HEK293 (cell line): ENCODE results near the gene CD274.

Experiments used
- CTCF ChIA-PET: fragments of 350-600 bp; formaldehyde crosslinking; extraction: SDS; loops from one replicate; lab custom pipeline; 2021; ENCODE audit warnings: antibody characterized with exemption; lab: Yijun Ruan, JAX
- POLR2A ChIA-PET: fragments of 300-600 bp; formaldehyde crosslinking; extraction: SDS; loops from one replicate; lab custom pipeline; 2020; ENCODE audit warnings: antibody characterized with exemption, inconsistent platforms; lab: Yijun Ruan, JAX
- H3K27ac ChIP-seq: fragments of 200-500 bp; sonication (Bioruptor generic); 2 replicates; pipeline ENCODE4 v1.5.1; 2014; ENCODE audit warnings: low read depth, low read length, control low read depth, inconsistent platforms; ENCODE audit errors: extremely low read depth
- H3K36me3 ChIP-seq, 2 experiments: fragments of 200-500 bp in 1 of 2; sonication (Bioruptor generic) in 1 of 2; 1 replicate in 1 of 2; 2 replicates in 1 of 2; pipeline ENCODE4 v1.5.1; 2014 to 2017; ENCODE audit warnings: inconsistent platforms in 2 of 2, low read length in 2 of 2; ENCODE audit not compliant: control insufficient read depth in 2 of 2, insufficient read depth in 1 of 2
- H3K4me1 ChIP-seq: fragments of 200-500 bp; sonication (Bioruptor generic); 2 replicates; pipeline ENCODE4 v1.5.1; 2014; ENCODE audit warnings: mild to moderate bottlenecking, low read length, inconsistent platforms; ENCODE audit not compliant: control insufficient read depth, insufficient read depth
- H3K4me3 ChIP-seq: 2 replicates; pipeline ENCODE4 v1.5.1; 2011; ENCODE audit warnings: low read depth, mild to moderate bottlenecking, control low read depth, low read length, moderate library complexity
- H3K9me3 ChIP-seq: fragments of 200-500 bp; sonication (Bioruptor generic); 2 replicates; pipeline ENCODE4 v1.5.1; 2014; ENCODE audit warnings: low read depth, low read length, inconsistent platforms; ENCODE audit not compliant: control insufficient read depth, insufficient read depth
- BCL11B ChIP-seq: fragments of 450-650 bp; formaldehyde crosslinking; IDR thresholded peaks from 2 replicates; pipeline ENCODE4 v1.5.1; 2016; ENCODE audit warnings: low read depth, missing biosample characterization, missing genetic modification characterization
- BCL6B ChIP-seq: fragments of 450-650 bp; formaldehyde crosslinking; IDR thresholded peaks from 2 replicates; pipeline ENCODE4 v1.5.1; 2017; ENCODE audit warnings: missing biosample characterization, missing genetic modification characterization
- HOXD13 ChIP-seq: sonication (generic); formaldehyde crosslinking; IDR thresholded peaks from 2 replicates; pipeline ENCODE4 v1.8.0; 2022; ENCODE audit warnings: missing genetic modification reagents, borderline replicate concordance
- INSM2 ChIP-seq: fragments of 450-650 bp; formaldehyde crosslinking; IDR thresholded peaks from 2 replicates; pipeline ENCODE4 v1.5.1; 2016; ENCODE audit warnings: missing biosample characterization, missing genetic modification characterization
- MEIS1 ChIP-seq: sonication (generic); formaldehyde crosslinking; IDR thresholded peaks from 2 replicates; pipeline ENCODE4 v1.8.1; 2022; ENCODE audit warnings: missing genetic modification reagents, mild to moderate bottlenecking, borderline replicate concordance
- PRDM4 ChIP-seq: fragments of 450-650 bp; formaldehyde crosslinking; IDR thresholded peaks from 2 replicates; pipeline ENCODE4 v1.5.1; 2017; ENCODE audit warnings: missing biosample characterization, missing genetic modification characterization
- ZNF112 ChIP-seq: fragments of 450-650 bp; formaldehyde crosslinking; IDR thresholded peaks from 2 replicates; pipeline ENCODE4 v1.5.0; 2017; ENCODE audit warnings: missing biosample characterization, missing genetic modification characterization
- ZNF133 ChIP-seq: fragments of 450-650 bp; formaldehyde crosslinking; IDR thresholded peaks from 2 replicates; pipeline ENCODE4 v1.5.1; 2016; ENCODE audit warnings: missing biosample characterization, missing genetic modification characterization
- ZNF175 ChIP-seq: fragments of 450-650 bp; formaldehyde crosslinking; IDR thresholded peaks from 2 replicates; pipeline ENCODE4 v1.5.1; 2016; ENCODE audit warnings: missing biosample characterization, missing genetic modification characterization
- ZNF423 ChIP-seq: fragments of 450-650 bp; formaldehyde crosslinking; IDR thresholded peaks from 2 replicates; pipeline ENCODE4 v1.5.1; 2016; ENCODE audit warnings: missing biosample characterization, missing genetic modification characterization
- ZNF426 ChIP-seq: fragments of 450-650 bp; formaldehyde crosslinking; IDR thresholded peaks from 2 replicates; pipeline ENCODE4 v1.5.1; 2017; ENCODE audit warnings: missing biosample characterization, missing genetic modification characterization, mild to moderate bottlenecking, inconsistent platforms, moderate library complexity
- ZNF48 ChIP-seq: fragments of 450-650 bp; formaldehyde crosslinking; IDR thresholded peaks from 2 replicates; pipeline ENCODE4 v1.5.1; 2016; ENCODE audit warnings: missing biosample characterization, missing genetic modification characterization
- ZNF555 ChIP-seq: fragments of 450-650 bp; formaldehyde crosslinking; conservative IDR thresholded peaks from 2 replicates; pipeline ENCODE4 v1.5.1; 2017; ENCODE audit warnings: missing biosample characterization, mild to moderate bottlenecking, missing genetic modification characterization, inconsistent platforms
- ZNF624 ChIP-seq: fragments of 450-650 bp; formaldehyde crosslinking; IDR thresholded peaks from 2 replicates; pipeline ENCODE4 v1.5.1; 2017; ENCODE audit warnings: missing biosample characterization, missing genetic modification characterization
- ZNF639 ChIP-seq: fragments of 450-650 bp; formaldehyde crosslinking; IDR thresholded peaks from 2 replicates; pipeline ENCODE4 v1.5.1; 2016; ENCODE audit warnings: missing biosample characterization, missing genetic modification characterization
- ZNF645 ChIP-seq: fragments of 450-650 bp; formaldehyde crosslinking; IDR thresholded peaks from 2 replicates; pipeline ENCODE4; 2016; ENCODE audit warnings: missing biosample characterization, missing genetic modification characterization
- ZNF670 ChIP-seq: fragments of 450-650 bp; formaldehyde crosslinking; IDR thresholded peaks from 2 replicates; pipeline ENCODE4 v1.5.1; 2016; ENCODE audit warnings: missing biosample characterization, missing genetic modification characterization, low read depth
- ZNF768 ChIP-seq: fragments of 450-650 bp; formaldehyde crosslinking; IDR thresholded peaks from 2 replicates; pipeline ENCODE4 v1.5.1; 2018; ENCODE audit warnings: missing biosample characterization, mild to moderate bottlenecking, missing genetic modification characterization
- ZNF830 ChIP-seq: fragments of 450-650 bp; IDR thresholded peaks from 2 replicates; pipeline ENCODE4 v1.5.0; 2018; ENCODE audit warnings: missing biosample characterization, missing genetic modification characterization, low read depth, mild to moderate bottlenecking, moderate library complexity

CD274 gene

GRCh38 chr9:5466766-5467165 is 16.4 kb downstream of the CD274 start:
- CTCF ChIA-PET: interaction anchor here (0.5 to 1.3 kb wide), 5 partner anchors 17 to 999 kb away, joined by 3 to 5 read pairs (median 3); partner anchors contain the start of gene CD274
- TF ChIP-seq ZNF48 (tag by site-specific recombination) (no peak), INSM2 (tag by site-specific recombination) (no peak), BCL11B (tag by site-specific recombination) (no peak), BCL6B (tag by site-specific recombination) (no peak), ZNF423 (no peak), ZNF670 (tag by site-specific recombination) (no peak), ZNF112 (tag by site-specific recombination) (no peak), ZNF645 (no peak), ZNF768 (no peak)
- TF ChIP-seq, all 188 proteins: peak for 0
- H3K4me3 ChIP-seq: no peak overlapping the region

GRCh38 chr9:5468850-5469249 is 18.5 kb downstream of the CD274 start:
- no peaks in the 10 kb centered on the region for H3K9me3 ChIP-seq
- H3K36me3 ChIP-seq: no peaks in the 10 kb centered on the region
- H3K4me3 ChIP-seq: no peak overlapping the region
- TF ChIP-seq PRDM4 (tag by site-specific recombination) (no peak), ZNF555 (tag by site-specific recombination) (no peak)
- POLR2A ChIA-PET: no interaction called here
- H3K27ac ChIP-seq: no peak overlapping the region
- no peaks in the 10 kb centered on the region for H3K4me1 ChIP-seq
- CTCF ChIA-PET: interaction anchor here (0.6 to 0.8 kb wide), 2 partner anchors 27 to 138 kb away, joined by 3 read pairs; no protein-coding TSS in a partner anchor

More at GRCh38 chr9:5466766-5467165, 16.4 kb downstream of the CD274 start:
- no peaks in the 10 kb centered on the region for H3K36me3 ChIP-seq
- no peak overlapping the region for H3K27ac ChIP-seq
- no peaks in the 10 kb centered on the region for H3K4me1 ChIP-seq
- H3K9me3 ChIP-seq: no peaks in the 10 kb centered on the region
- POLR2A ChIA-PET: no interaction called here

- CTCF ChIA-PET: interaction anchor here (1.3 kb wide), 1 partner anchor 30 kb away, joined by 3 read pairs; no protein-coding TSS in a partner anchor
- POLR2A ChIA-PET: no interaction called here
- Histone ChIP-seq H3K4me1 (no peaks in the 10 kb centered on the region), H3K4me3 (no peak overlapping the region), H3K27ac (no peak overlapping the region), H3K36me3 (no peaks in the 10 kb centered on the region), H3K9me3 (no peaks in the 10 kb centered on the region)
- TF ChIP-seq HOXD13 (no peak), ZNF426 (tag by site-specific recombination) (no peak), ZNF175 (tag by site-specific recombination) (no peak), ZNF645 (no peak), MEIS1 (CRISPR knock-in tag) (no peak), ZNF133 (tag by site-specific recombination) (no peak), ZNF639 (tag by site-specific recombination) (no peak), ZNF624 (tag by site-specific recombination) (no peak), ZNF830 (tag by site-specific recombination) (no peak)
Measured at GRCh38 chr9:5470122-5470521, 19.8 kb downstream of the CD274 start.
